Mesothelial cell of epicardium (in vitro differentiated cells): ENCODE results near the gene UNC93A. TPM values are rescaled to one million over a fixed set of nuclear protein-coding genes. Genes with fewer than 3 reads are reported as not detected.

Experiments
- DNase-seq, 2 experiments: peaks; one replicate each; pipeline ENCODE4 v3.0.0; 2021; ENCODE audit warnings: low spot score in 2 of 2; ENCODE audit not compliant: unreplicated experiment in 2 of 2
- H3K27ac Mint-ChIP-seq: 2 replicates; pipeline ENCODE4 v1.8.0; 2021; ENCODE audit warnings: mixed read lengths
- H3K27me3 Mint-ChIP-seq: 2 replicates; pipeline ENCODE4 v1.8.0; 2021; ENCODE audit warnings: low read depth, mixed read lengths
- H3K36me3 Mint-ChIP-seq: 2 replicates; pipeline ENCODE4 v1.8.0; 2021; ENCODE audit warnings: mixed read lengths
- H3K4me1 Mint-ChIP-seq: 2 replicates; pipeline ENCODE4 v1.8.0; 2021; ENCODE audit warnings: mixed read lengths
- H3K4me3 Mint-ChIP-seq: 2 replicates; pipeline ENCODE4 v1.8.0; 2021; ENCODE audit warnings: mild to moderate bottlenecking, moderate library complexity, mixed read lengths
- H3K9me3 Mint-ChIP-seq: 2 replicates; pipeline ENCODE4 v1.8.0; 2021; ENCODE audit warnings: mixed read lengths
- total RNA-seq: library from RNA; stranded (reverse); gene quantifications from 3 replicates; pipeline ENCODE4 v1.2.1, GENCODE V29; 2021
- TF ChIP-seq, protein P1 (sequence below): fragments of 200-600 bp; sonication (generic); IDR thresholded peaks from one replicate; pipeline ENCODE4 v1.5.0; 2021; ENCODE audit warnings: antibody characterized with exemption; ENCODE audit not compliant: unreplicated experiment

UNC93A gene
- total RNA-seq, 1 donor from 2014 or later, result not detected

DNA sequence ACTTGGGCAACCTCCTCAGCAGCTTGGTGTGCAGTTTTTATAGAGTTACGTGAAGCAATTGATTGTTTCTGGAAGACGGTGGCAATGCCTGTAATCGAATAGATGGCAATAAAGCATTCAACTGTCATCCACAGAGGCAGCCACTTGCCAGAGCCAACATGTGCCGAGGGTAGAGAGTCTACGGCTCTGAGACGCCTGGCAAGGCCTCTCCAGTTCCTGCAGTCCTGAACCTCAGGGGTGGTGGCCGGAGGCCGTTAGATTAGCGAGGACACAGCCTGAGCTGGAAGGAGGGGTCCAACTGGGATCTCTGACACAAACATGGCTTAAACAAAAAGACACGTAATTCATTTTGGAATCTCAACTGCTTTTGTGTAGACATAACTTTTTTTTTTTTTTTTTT lies 33.0 kb downstream of the UNC93A start:
- Mint-ChIP-seq H3K27me3 (no peaks in the 10 kb centered on the region), H3K9me3 (no peaks in the 10 kb centered on the region), H3K4me3 (no peak overlapping the region), H3K36me3 (no peaks in the 10 kb centered on the region), H3K27ac (no peak overlapping the region), H3K4me1 (peaks cover 2% of the 10 kb centered on the region)
- DNase-seq, result no peak
- TF ChIP-seq, protein P1, sequence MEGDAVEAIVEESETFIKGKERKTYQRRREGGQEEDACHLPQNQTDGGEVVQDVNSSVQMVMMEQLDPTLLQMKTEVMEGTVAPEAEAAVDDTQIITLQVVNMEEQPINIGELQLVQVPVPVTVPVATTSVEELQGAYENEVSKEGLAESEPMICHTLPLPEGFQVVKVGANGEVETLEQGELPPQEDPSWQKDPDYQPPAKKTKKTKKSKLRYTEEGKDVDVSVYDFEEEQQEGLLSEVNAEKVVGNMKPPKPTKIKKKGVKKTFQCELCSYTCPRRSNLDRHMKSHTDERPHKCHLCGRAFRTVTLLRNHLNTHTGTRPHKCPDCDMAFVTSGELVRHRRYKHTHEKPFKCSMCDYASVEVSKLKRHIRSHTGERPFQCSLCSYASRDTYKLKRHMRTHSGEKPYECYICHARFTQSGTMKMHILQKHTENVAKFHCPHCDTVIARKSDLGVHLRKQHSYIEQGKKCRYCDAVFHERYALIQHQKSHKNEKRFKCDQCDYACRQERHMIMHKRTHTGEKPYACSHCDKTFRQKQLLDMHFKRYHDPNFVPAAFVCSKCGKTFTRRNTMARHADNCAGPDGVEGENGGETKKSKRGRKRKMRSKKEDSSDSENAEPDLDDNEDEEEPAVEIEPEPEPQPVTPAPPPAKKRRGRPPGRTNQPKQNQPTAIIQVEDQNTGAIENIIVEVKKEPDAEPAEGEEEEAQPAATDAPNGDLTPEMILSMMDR, result no peak

DNA sequence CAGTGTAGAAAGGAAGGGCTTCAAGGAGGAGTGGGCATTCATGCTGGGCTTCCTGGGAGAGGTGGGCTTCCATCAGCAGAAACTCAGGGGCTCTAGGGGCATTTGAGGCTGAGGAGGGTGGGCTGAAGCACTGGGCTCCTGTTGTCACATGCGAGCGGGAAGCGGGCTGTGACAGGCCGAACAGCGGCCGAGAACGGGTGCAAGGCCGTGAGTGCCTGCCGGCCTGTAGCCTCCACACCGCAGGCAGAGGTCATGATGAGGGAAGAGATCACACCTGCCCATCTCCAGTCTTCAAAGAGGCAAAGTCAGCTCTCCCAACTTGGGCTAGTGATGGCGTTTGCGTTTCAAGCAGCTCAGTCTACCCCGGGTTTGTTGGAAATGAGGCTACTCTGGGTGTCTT lies 34.7 kb downstream of the UNC93A start:
- peaks cover 2% of the 10 kb centered on the region for H3K4me1 Mint-ChIP-seq
- no peak overlapping the region for H3K27ac Mint-ChIP-seq
- no peaks in the 10 kb centered on the region for H3K36me3 Mint-ChIP-seq
- no peak for DNase-seq
- TF ChIP-seq, protein P1, result no peak
- H3K9me3 Mint-ChIP-seq, result no peaks in the 10 kb centered on the region
- H3K4me3 Mint-ChIP-seq, result no peak overlapping the region
- H3K27me3 Mint-ChIP-seq, result no peaks in the 10 kb centered on the region

DNA sequence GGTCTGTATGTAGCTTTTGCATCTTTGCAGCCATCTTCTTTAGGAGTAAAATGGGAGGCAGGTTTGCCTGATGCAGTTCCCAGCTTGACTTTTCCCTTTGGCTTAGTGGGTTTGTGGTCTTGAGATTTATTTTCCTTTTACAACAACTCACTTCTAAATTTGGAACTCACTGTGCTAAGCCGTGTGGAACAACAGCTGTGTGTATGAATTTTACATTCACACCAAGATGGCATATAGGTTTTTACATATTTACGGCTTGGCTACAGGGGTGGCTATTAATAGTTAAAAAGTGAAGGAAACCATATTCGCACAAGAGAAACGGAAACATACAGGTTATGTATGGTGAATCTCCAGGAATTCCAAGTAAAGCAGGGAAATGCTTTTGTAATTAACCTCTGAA lies 36.3 kb downstream of the UNC93A start:
- DNase-seq, result no peak
- H3K9me3 Mint-ChIP-seq, result no peaks in the 10 kb centered on the region
- no peaks in the 10 kb centered on the region for H3K27me3 Mint-ChIP-seq
- H3K36me3 Mint-ChIP-seq, result no peaks in the 10 kb centered on the region
- no peak overlapping the region for H3K27ac Mint-ChIP-seq
- TF ChIP-seq, protein P1, result no peak
- no peaks in the 10 kb centered on the region for H3K4me1 Mint-ChIP-seq
- no peak overlapping the region for H3K4me3 Mint-ChIP-seq

DNA sequence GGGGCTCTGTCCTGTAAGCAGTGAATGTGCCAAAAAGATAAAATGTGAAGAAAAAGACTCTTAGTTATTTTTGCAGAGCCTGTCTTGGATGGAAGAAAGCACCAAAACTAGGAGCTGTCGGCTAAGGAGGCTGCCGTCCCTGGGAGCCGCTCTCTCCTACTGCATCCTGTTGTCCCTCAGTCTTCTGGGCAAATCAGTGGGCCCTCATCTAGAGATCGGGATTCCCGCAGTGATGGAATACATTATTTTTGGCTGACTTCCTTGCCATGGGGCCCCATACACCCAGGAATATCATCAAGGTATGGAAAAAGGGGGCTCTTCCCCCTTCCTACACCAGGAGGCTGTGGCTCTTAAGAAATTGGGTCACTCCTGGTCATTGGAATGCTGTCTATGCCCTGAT lies 37.0 kb downstream of the UNC93A start:
- H3K27me3 Mint-ChIP-seq, result no peaks in the 10 kb centered on the region
- H3K4me1 Mint-ChIP-seq, result no peaks in the 10 kb centered on the region
- no peak for DNase-seq
- no peak overlapping the region for H3K4me3 Mint-ChIP-seq
- TF ChIP-seq, protein P1, result no peak
- H3K36me3 Mint-ChIP-seq, result no peaks in the 10 kb centered on the region
- H3K27ac Mint-ChIP-seq, result no peak overlapping the region
- H3K9me3 Mint-ChIP-seq, result no peaks in the 10 kb centered on the region

DNA sequence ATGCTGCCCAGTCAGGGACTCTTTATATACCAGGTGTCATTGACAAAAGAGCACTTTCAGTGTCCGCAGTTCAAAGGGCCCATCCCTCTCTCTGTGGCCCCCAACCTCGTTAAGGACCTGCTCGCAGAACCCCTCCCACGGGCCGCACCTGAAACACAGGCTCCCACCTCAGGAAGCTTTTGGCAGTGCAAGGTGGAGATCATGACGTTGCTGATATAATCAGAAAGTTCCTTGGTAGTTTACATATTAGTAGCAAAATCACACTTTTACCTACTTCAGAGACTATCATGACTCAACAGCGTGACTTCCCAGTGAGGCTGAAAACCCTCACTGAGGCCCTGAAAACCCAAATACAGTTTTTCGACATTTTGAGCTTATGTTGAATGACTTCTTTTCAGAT lies 37.9 kb downstream of the UNC93A start:
- no peaks in the 10 kb centered on the region for H3K36me3 Mint-ChIP-seq
- H3K27me3 Mint-ChIP-seq, result no peaks in the 10 kb centered on the region
- no peaks in the 10 kb centered on the region for H3K9me3 Mint-ChIP-seq
- TF ChIP-seq, protein P1, result no peak
- no peak overlapping the region for H3K4me3 Mint-ChIP-seq
- no peaks in the 10 kb centered on the region for H3K4me1 Mint-ChIP-seq
- DNase-seq, result no peak
- no peak overlapping the region for H3K27ac Mint-ChIP-seq

DNA sequence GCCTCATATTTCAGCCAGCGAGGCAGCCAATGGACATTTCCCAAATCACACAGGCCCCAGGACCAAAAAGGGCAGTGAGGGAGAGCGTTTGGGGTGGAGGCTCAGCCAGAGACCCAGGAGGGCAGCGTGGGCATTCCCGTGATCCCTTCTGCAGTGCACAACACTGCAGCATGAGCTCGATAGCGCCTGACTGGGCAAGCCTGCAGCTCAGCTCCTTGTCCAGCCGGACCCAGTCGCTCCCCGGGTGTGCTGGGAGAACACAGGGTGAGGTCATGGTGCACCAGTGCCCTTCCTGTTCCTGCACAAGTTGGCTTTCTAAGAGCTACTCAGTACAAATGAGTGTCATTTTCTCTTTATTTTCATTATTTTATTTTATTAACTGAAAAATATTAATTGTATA lies 39.6 kb downstream of the UNC93A start:
- Mint-ChIP-seq H3K36me3 (no peaks in the 10 kb centered on the region), H3K9me3 (no peaks in the 10 kb centered on the region), H3K4me3 (no peak overlapping the region), H3K27ac (no peak overlapping the region), H3K4me1 (no peaks in the 10 kb centered on the region), H3K27me3 (no peaks in the 10 kb centered on the region)
- TF ChIP-seq, protein P1, result no peak
- DNase-seq, result no peak
